IMR-90 (cell line): ENCODE data around the gene COL4A2. TPM values are rescaled to one million over a fixed set of nuclear protein-coding genes. Genes with fewer than 3 reads are reported as not detected.

Source experiments
- ATAC-seq: fragments of 200-7000 bp; cut with Tn5 transposase; 2 replicates; pipeline ENCODE4 v1.9.1; 2020; ENCODE audit warnings: low read depth, mild to moderate bottlenecking, moderate library complexity
- BruUV-seq: library from RNA; stranded (reverse); fragments of 400-500 nt; replicated peaks from 2 replicates; lab custom pipeline; 2021; lab: Mats Ljungman, UMichigan
- CTCF ChIA-PET: fragments of 300-600 bp; formaldehyde crosslinking; extraction: SDS; loops from one replicate; lab custom pipeline; 2021; ENCODE audit warnings: antibody characterized with exemption; lab: Yijun Ruan, JAX
- POLR2A ChIA-PET: fragments of 300-600 bp; sonication (Branson Sonifier 250); formaldehyde crosslinking; loops from one replicate; lab custom pipeline; 2022; ENCODE audit warnings: antibody characterized with exemption; ENCODE audit not compliant: unreplicated experiment; lab: Charles Lee
- DNase-seq: peaks from one replicate; pipeline ENCODE4 v3.0.0; 2013
- H2AFZ ChIP-seq: replicated peaks from 2 replicates; pipeline ENCODE3; 2013; ENCODE audit warnings: low read length, mild to moderate bottlenecking; ENCODE audit not compliant: poor library complexity
- H2AK5ac ChIP-seq: 2 replicates; pipeline ENCODE4 v1.6.1; 2013; ENCODE audit warnings: low read depth, low read length, inconsistent platforms
- H2AK9ac ChIP-seq: replicated peaks from 2 replicates; pipeline ENCODE3; 2013; ENCODE audit warnings: mild to moderate bottlenecking, low read depth, low read length, moderate library complexity; ENCODE audit not compliant: poor library complexity
- H2BK120ac ChIP-seq: 2 replicates; pipeline ENCODE4 v1.6.1; 2013; ENCODE audit warnings: low read depth, low read length, inconsistent platforms
- H2BK15ac ChIP-seq: 3 replicates; pipeline ENCODE4 v1.6.1; 2013; ENCODE audit warnings: low read depth, low read length, inconsistent platforms
- H2BK20ac ChIP-seq: 2 replicates; pipeline ENCODE4 v1.6.1; 2013; ENCODE audit warnings: low read depth, mild to moderate bottlenecking, inconsistent platforms, low read length, moderate library complexity
- H2BK5ac ChIP-seq: 2 replicates; pipeline ENCODE4 v1.6.1; 2013; ENCODE audit warnings: mild to moderate bottlenecking, low read depth, low read length, inconsistent platforms; ENCODE audit not compliant: poor library complexity, severe bottlenecking
- H3K14ac ChIP-seq: replicated peaks from 2 replicates; pipeline ENCODE4 v1.6.1; 2013; ENCODE audit warnings: low read depth, low read length, inconsistent platforms
- H3K18ac ChIP-seq: 2 replicates; pipeline ENCODE4 v1.6.1; 2013; ENCODE audit warnings: low read depth, low read length, control low read depth
- H3K23ac ChIP-seq: 2 replicates; pipeline ENCODE4 v1.6.1; 2013; ENCODE audit warnings: low read depth, low read length, inconsistent platforms
- H3K27ac ChIP-seq: 2 replicates; pipeline ENCODE4 v1.5.1; 2013; ENCODE audit warnings: mild to moderate bottlenecking, control low read depth, low read length; ENCODE audit not compliant: insufficient read depth
- H3K27me3 ChIP-seq: 2 replicates; pipeline ENCODE4 v1.6.1; 2013; ENCODE audit warnings: low read length; ENCODE audit not compliant: control insufficient read depth, insufficient read depth
- H3K36me3 ChIP-seq: 2 replicates; pipeline ENCODE4 v1.6.1; 2013; ENCODE audit warnings: low read length, mixed read lengths; ENCODE audit not compliant: control insufficient read depth, insufficient read depth
- H3K4ac ChIP-seq: 2 replicates; pipeline ENCODE4 v1.6.1; 2013; ENCODE audit warnings: low read depth, low read length, inconsistent platforms
- H3K4me1 ChIP-seq: 2 replicates; pipeline ENCODE4 v1.6.1; 2013; ENCODE audit warnings: low read length, mixed read lengths; ENCODE audit not compliant: control insufficient read depth, insufficient read depth
- H3K4me2 ChIP-seq: 2 replicates; pipeline ENCODE4 v1.6.1; 2013; ENCODE audit warnings: low read depth, mild to moderate bottlenecking, control low read depth, low read length, moderate library complexity
- H3K4me3 ChIP-seq: 2 replicates; pipeline ENCODE4 v1.5.1; 2013; ENCODE audit warnings: low read depth, mild to moderate bottlenecking, control low read depth, low read length, moderate library complexity; ENCODE audit not compliant: insufficient read depth
- H3K56ac ChIP-seq: 2 replicates; pipeline ENCODE4 v1.6.1; 2013; ENCODE audit warnings: low read length, inconsistent platforms; ENCODE audit not compliant: insufficient read depth; ENCODE audit errors: extremely low read depth
- H3K79me1 ChIP-seq, 2 experiments: 2 replicates each; pipeline ENCODE4 v1.6.1; 2013; ENCODE audit warnings: low read length in 2 of 2, inconsistent platforms in 1 of 2, low read depth in 1 of 2
- H3K9ac ChIP-seq: 2 replicates; pipeline ENCODE4 v1.6.1; 2013; ENCODE audit warnings: low read depth, low read length, control low read depth
- H3K9me1 ChIP-seq: 2 replicates; pipeline ENCODE4 v1.6.1; 2013; ENCODE audit warnings: low read length, inconsistent platforms; ENCODE audit not compliant: insufficient read depth
- H3K9me3 ChIP-seq: 2 replicates; pipeline ENCODE4 v1.6.1; 2013; ENCODE audit warnings: low read length; ENCODE audit not compliant: control insufficient read depth, insufficient read depth
- H4K20me1 ChIP-seq: 2 replicates; pipeline ENCODE4 v1.6.1; 2013; ENCODE audit warnings: low read length, inconsistent platforms; ENCODE audit not compliant: insufficient read depth
- H4K5ac ChIP-seq: 2 replicates; pipeline ENCODE4 v1.6.1; 2013; ENCODE audit warnings: mild to moderate bottlenecking, low read depth, low read length, control low read depth
- H4K8ac ChIP-seq, 2 experiments: 2 replicates each; pipeline ENCODE4 v1.6.1; 2013; ENCODE audit warnings: low read depth in 2 of 2, low read length in 2 of 2, control low read depth in 1 of 2, inconsistent platforms in 1 of 2
- H4K91ac ChIP-seq: 2 replicates; pipeline ENCODE4 v1.6.1; 2013; ENCODE audit warnings: low read depth, low read length, inconsistent platforms; ENCODE audit not compliant: insufficient read depth
- BHLHE40 ChIP-seq: fragments of 150-350 bp; IDR thresholded peaks from 2 replicates; pipeline ENCODE4 v1.6.1; 2016; ENCODE audit warnings: mild to moderate bottlenecking, low read depth, low read length
- CHD1 ChIP-seq: IDR thresholded peaks from 2 replicates; pipeline ENCODE4 v1.6.1; 2012; ENCODE audit warnings: low read depth, low read length, improper control_type of control experiment
- FOS ChIP-seq: fragments of 150-350 bp; IDR thresholded peaks from 2 replicates; pipeline ENCODE4 v1.6.1; 2016; ENCODE audit warnings: low read depth, low read length
- MAZ ChIP-seq: IDR thresholded peaks from 2 replicates; pipeline ENCODE4 v1.6.1; 2012; ENCODE audit warnings: low read depth, mild to moderate bottlenecking, low read length, improper control_type of control experiment, moderate library complexity, borderline replicate concordance
- MXI1 ChIP-seq: IDR thresholded peaks from 2 replicates; pipeline ENCODE4 v1.6.1; 2012; ENCODE audit warnings: low read depth, mild to moderate bottlenecking, low read length, moderate library complexity, borderline replicate concordance
- RAD21 ChIP-seq: IDR thresholded peaks from 2 replicates; pipeline ENCODE4 v1.6.1; 2012; ENCODE audit warnings: low read length, improper control_type of control experiment
- RCOR1 ChIP-seq: IDR thresholded peaks from 2 replicates; pipeline ENCODE4 v1.6.1; 2012; ENCODE audit warnings: mild to moderate bottlenecking, low read length, improper control_type of control experiment; ENCODE audit not compliant: insufficient replicate concordance
- WGBS, 2 experiments: methylation state at CpG; one replicate each; pipeline versions ENCODE4 v1.1.5 to v1.1.7; 2013; ENCODE audit warnings: missing lambda C conversion rate in 2 of 2; ENCODE audit not compliant: insufficient read length in 1 of 2; ENCODE audit errors: extremely low coverage in 2 of 2; 5-methylcytosine and 5-hydroxymethylcytosine counted together
- dilution Hi-C: fragments of 300-500 bp; cut with HindIII; formaldehyde crosslinking; loops from one replicate; pipeline ENCODE4 v1.14.3; 2018; ENCODE audit warnings: low sequenced_read_pairs; ENCODE audit not compliant: unreplicated experiment
- in situ Hi-C: fragments of 300-500 bp; cut with MboI; formaldehyde crosslinking; loops from 3 replicates; pipeline ENCODE4 v1.14.3; 2019; ENCODE audit warnings: low sequenced_read_pairs, inconsistent platforms, mixed read lengths
- intact Hi-C: fragments of 100-400 bp; cut with micrococcal nuclease; formaldehyde crosslinking; loops from 2 replicates; pipeline ENCODE4 v1.10.0; 2022
- polyA plus RNA-seq, 3 experiments: library from polyadenylated mRNA; depleted of rRNA; stranded (reverse); fragments of >200 nt; gene quantifications; 2 replicates each; pipeline ENCODE4 v1.2.3, GENCODE V29; 2012; ENCODE audit warnings: low replicate concordance in 1 of 3
- total RNA-seq: library from RNA; depleted of rRNA; stranded (reverse); fragments of >200 nt; gene quantifications from 2 replicates; pipeline ENCODE4 v1.2.3, GENCODE V29; 2012

The COL4A2 gene
- total and polyA plus RNA-seq, 2 of the 4 experiments (the other 2 are of a cell fraction), result 90.7 to 457 TPM

DNA sequence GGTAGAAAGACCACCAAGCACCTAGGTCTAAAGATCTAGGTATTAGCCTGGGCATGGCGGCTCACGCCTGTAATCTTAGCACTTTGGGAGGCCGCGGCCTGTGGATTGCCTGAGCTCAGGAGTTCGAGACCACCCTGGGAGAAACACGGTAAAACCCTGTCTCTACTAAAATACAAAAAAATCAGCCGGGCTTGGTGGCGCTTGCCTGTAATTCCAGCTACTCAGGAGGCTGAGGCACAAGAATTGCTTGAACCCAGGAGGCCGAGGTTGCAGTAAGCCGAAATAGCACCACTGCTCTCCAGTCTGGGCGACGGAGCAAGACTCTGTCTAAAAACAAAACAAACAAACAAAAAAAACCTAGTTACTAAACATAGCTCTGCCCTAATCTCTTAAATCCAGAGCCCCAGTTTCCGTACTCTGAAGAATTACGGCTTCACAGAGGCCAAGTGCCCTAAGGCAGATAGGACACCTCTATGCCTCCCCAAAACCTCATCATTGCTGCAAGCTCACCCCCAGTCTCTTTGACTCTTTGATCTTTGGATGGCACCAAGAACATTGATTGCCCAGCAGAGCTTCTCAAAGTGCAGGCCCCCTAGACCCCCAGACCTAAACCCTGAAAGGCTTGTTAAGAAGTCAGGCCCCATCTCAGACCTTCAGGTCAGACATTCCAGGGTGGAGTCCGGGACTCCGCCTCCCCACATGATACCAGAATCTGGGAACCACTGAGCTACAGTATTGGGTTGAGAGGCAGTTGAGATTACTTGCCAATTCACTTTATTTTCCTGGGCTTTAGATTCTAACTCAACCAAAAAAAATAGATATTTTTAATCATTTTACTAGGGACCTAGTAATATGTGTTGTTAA, 2.8 kb downstream of the COL4A2 start (continued):
- TF ChIP-seq CHD1 (no peak), RCOR1 (no peak)

DNA sequence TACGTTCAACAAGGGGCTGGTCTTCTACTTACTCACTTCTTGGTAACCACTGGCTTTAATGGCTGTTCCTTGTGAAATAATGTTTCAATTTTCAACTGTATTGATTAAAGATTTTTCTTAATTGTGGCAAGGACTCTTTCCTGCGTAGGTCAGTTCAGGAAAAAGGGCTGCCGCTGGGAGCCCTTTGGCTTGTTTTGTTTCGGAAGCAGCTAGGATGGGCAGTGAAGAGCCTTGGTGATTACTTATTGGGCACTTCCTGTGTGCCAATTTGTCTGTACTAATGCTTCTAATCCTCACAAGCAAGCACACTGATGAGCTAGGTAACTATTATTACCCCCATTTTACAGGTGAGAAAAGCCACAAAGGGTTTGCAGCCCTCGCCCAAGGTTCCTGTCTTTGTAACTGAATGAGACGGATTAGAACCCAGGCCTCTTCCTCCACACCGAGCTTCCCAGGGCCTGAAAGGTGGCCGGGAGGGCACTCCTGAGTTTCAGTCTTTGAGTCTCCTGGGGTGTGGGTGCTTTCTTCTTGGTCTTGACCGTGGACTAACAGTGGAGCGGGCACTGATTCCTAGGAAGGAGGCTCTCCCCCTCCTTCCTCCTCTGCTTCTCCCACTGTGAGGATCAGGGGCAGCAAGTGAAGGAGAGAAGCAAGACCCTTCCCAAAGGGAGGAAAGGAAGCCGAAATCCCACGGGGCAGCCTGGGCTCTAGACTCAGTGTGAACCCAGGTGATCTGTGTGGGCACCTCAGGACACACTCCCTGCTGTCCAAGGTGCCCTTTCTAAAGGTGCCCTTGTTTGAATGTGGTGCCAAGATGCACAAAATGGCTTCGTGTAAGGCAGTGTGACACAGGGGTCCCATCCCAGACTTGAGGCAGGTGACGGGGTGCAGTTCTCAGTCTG, 3.7 kb downstream of the COL4A2 start:
- Histone ChIP-seq H2AK9ac (peak overlapping the region; percentile 1), H3K18ac (peak overlapping the region; percentile 16; the same call in 1 of the 2 replicates), H2BK20ac (no peak overlapping the region), H2AK5ac (peak overlapping the region; percentile 89), H4K5ac (peak overlapping the region; percentile 32), H3K9me3 (no peaks in the 10 kb centered on the region), H3K79me1 (peaks cover 0 to 63% of the 10 kb centered on the region in 2 experiments; a peak in 2 of 4 replicates), H3K36me3 (peaks cover 49% of the 10 kb centered on the region), H3K4me1 (peaks cover 28% of the 10 kb centered on the region), H4K91ac (peak overlapping the region; percentile 20; the same call in 1 of the 2 replicates), H3K27ac (peak overlapping the region; percentile 49), H3K27me3 (no peaks in the 10 kb centered on the region), H3K9ac (peak overlapping the region; percentile 53), H3K4ac (peak overlapping the region; percentile 56), H3K9me1 (peaks cover 31% of the 10 kb centered on the region), H2AFZ (peak overlapping the region; percentile 25), H4K8ac (peak overlapping the region; percentile 22 to 76; a peak in 2 of 4 replicates), H2BK120ac (peak overlapping the region; percentile 80; the same call in 1 of the 2 replicates), H3K4me2 (peak overlapping the region; percentile 28), H3K23ac (peak overlapping the region; percentile 84), H3K56ac (no peak overlapping the region), H3K14ac (peak overlapping the region; percentile 77), H2BK15ac (0 out of 3 replicates have a peak overlapping the region, but pooled peaks have one; percentile 26), H3K4me3 (no peak overlapping the region), H2BK5ac (peak overlapping the region; percentile 70), H4K20me1 (peaks cover 67% of the 10 kb centered on the region)
- no CpG with 5 or more reads among the region's 14 CpGs for WGBS, 2 experiments
- BruUV-seq, result no TSS peak
- CTCF ChIA-PET, result no interaction called here
- TF ChIP-seq BHLHE40 (no peak), MXI1 (no peak), MAZ (no peak), RAD21 (no peak), FOS (no peak)
- ATAC-seq, result no peak
- DNase-seq, result no peak
- intact Hi-C loops (no loop called here), dilution Hi-C loops (no loop called here), in situ Hi-C loops (no loop called here)
- POLR2A ChIA-PET, result interaction anchor here (0.8 to 1.5 kb wide), 2 partner anchors 9 to 405 kb away, joined by 4 read pairs; no protein-coding TSS in a partner anchor
